Vagina (tissue), 2 donors: ENCODE data around the gene TPO. TPM values are rescaled to one million over a fixed set of nuclear protein-coding genes. Genes with fewer than 3 reads are reported as not detected.

ENCODE experiments used
- DNase-seq, 2 donors: peaks; one replicate each; pipeline ENCODE4 v3.0.0-alpha.2; 2017; ENCODE audit errors: extremely low spot score in 2 of 2
- H3K27ac ChIP-seq: fragments of 200-600 bp; sonication (generic); one replicate; pipeline ENCODE4 v1.5.1; 2019
- H3K27me3 ChIP-seq: fragments of 200-600 bp; sonication (generic); one replicate; pipeline ENCODE4 v1.5.1; 2019
- H3K36me3 ChIP-seq, 2 donors: fragments of 200-600 bp; sonication (generic); one replicate each; pipeline ENCODE4 v1.5.1; 2017 to 2019
- H3K4me1 ChIP-seq: fragments of 200-600 bp; sonication (generic); one replicate; pipeline ENCODE4 v1.5.1; 2019
- H3K4me3 ChIP-seq, 2 donors: fragments of 200-600 bp; sonication (generic); 1 replicate in 1 of 2; 2 replicates in 1 of 2; pipeline ENCODE4 v1.5.1; 2016 to 2019
- H3K9me3 ChIP-seq: fragments of 200-600 bp; sonication (generic); one replicate; pipeline ENCODE4 v1.5.1; 2019
- CTCF ChIP-seq, 3 experiments: fragments of 450-650 bp in 2 of 3; fragments of 200-600 bp in 1 of 3; sonication (generic) in 1 of 3; IDR thresholded peaks; one replicate each; pipeline ENCODE4 v1.5.1; 2017 to 2019; ENCODE audit warnings: antibody characterized with exemption in 3 of 3, mild to moderate bottlenecking in 2 of 3, moderate library complexity in 2 of 3
- POLR2A ChIP-seq, 2 donors: fragments of 450-650 bp; IDR thresholded peaks; one replicate each; pipeline ENCODE4 v1.6.1; 2017; ENCODE audit warnings: antibody characterized with exemption in 2 of 2, mild to moderate bottlenecking in 2 of 2, moderate library complexity in 2 of 2
- POLR2AphosphoS5 ChIP-seq, 2 donors: sonication (generic); formaldehyde crosslinking; IDR thresholded peaks; one replicate each; pipeline ENCODE4 v1.9.0; 2017; ENCODE audit warnings: antibody characterized with exemption in 2 of 2, mild to moderate bottlenecking in 2 of 2, low read depth in 1 of 2; ENCODE audit not compliant: insufficient read depth in 1 of 2
- intact Hi-C: fragments of 100-400 bp; cut with DNase I; formaldehyde crosslinking; loops from one replicate; pipeline ENCODE4 v1.15.1; 2023
- total RNA-seq: library from RNA; depleted of rRNA; stranded (reverse); fragments of >200 nt; gene quantifications from one replicate; pipeline ENCODE4 v1.2.3, GENCODE V29; 2016

Gene TPO
- total RNA-seq, 1 donor from 2014 or later, result 2.0 TPM

GRCh38 chr2:1539441-1539840, 126.2 kb downstream of the TPO start:
- H3K4me1 ChIP-seq, result no peaks in the 10 kb centered on the region
- intact Hi-C loops, result no loop called here
- H3K27ac ChIP-seq, result no peak overlapping the region
- no peak for DNase-seq
- no peaks in the 10 kb centered on the region for H3K9me3 ChIP-seq
- TF ChIP-seq POLR2A (IDR thresholded peaks at IDR 0.05), result no peak
- TF ChIP-seq POLR2AphosphoS5 (IDR thresholded peaks at IDR 0.05; ENCODE audit: insufficient read depth in 1 of 2, low read depth in 1 of 2), result no peak
- no peak for TF ChIP-seq CTCF (IDR thresholded peaks at IDR 0.05)
- no peaks in the 10 kb centered on the region for H3K27me3 ChIP-seq
- no peak overlapping the region for H3K4me3 ChIP-seq
- no peaks in the 10 kb centered on the region for H3K36me3 ChIP-seq

GRCh38 chr2:1539973-1540372, 126.7 kb downstream of the TPO start:
- TF ChIP-seq POLR2A (IDR thresholded peaks at IDR 0.05), result no peak
- no peak for TF ChIP-seq POLR2AphosphoS5 (IDR thresholded peaks at IDR 0.05; ENCODE audit: insufficient read depth in 1 of 2, low read depth in 1 of 2)
- no peak for TF ChIP-seq CTCF (IDR thresholded peaks at IDR 0.05)
- Histone ChIP-seq H3K4me3 (no peak overlapping the region), H3K27ac (no peak overlapping the region), H3K9me3 (no peaks in the 10 kb centered on the region), H3K36me3 (no peaks in the 10 kb centered on the region), H3K4me1 (no peaks in the 10 kb centered on the region), H3K27me3 (no peaks in the 10 kb centered on the region)
- intact Hi-C loops, result no loop called here
- DNase-seq, result no peak

- no peak for DNase-seq
- H3K4me1 ChIP-seq, result no peaks in the 10 kb centered on the region
- no peaks in the 10 kb centered on the region for H3K27me3 ChIP-seq
- no peaks in the 10 kb centered on the region for H3K36me3 ChIP-seq
- no peak overlapping the region for H3K27ac ChIP-seq
- intact Hi-C loops, result no loop called here
- H3K9me3 ChIP-seq, result no peaks in the 10 kb centered on the region
- TF ChIP-seq POLR2AphosphoS5 (IDR thresholded peaks at IDR 0.05; ENCODE audit: insufficient read depth in 1 of 2, low read depth in 1 of 2) (no peak), CTCF (IDR thresholded peaks at IDR 0.05) (no peak), POLR2A (IDR thresholded peaks at IDR 0.05) (no peak)
- no peak overlapping the region for H3K4me3 ChIP-seq
These were observed 127.2 kb downstream of the TPO start for GRCh38 chr2:1540481-1540880.

- Histone ChIP-seq H3K4me1 (no peaks in the 10 kb centered on the region), H3K4me3 (no peak overlapping the region), H3K9me3 (no peaks in the 10 kb centered on the region), H3K27me3 (no peaks in the 10 kb centered on the region), H3K27ac (no peak overlapping the region), H3K36me3 (no peaks in the 10 kb centered on the region)
- TF ChIP-seq POLR2A (IDR thresholded peaks at IDR 0.05), result no peak
- TF ChIP-seq POLR2AphosphoS5 (IDR thresholded peaks at IDR 0.05; ENCODE audit: insufficient read depth in 1 of 2, low read depth in 1 of 2), result no peak
- no peak for TF ChIP-seq CTCF (IDR thresholded peaks at IDR 0.05)
- no peak for DNase-seq
- intact Hi-C loops, result no loop called here
These were observed 127.8 kb downstream of the TPO start for GRCh38 chr2:1541040-1541439.

- H3K9me3 ChIP-seq, result no peaks in the 10 kb centered on the region
- no peaks in the 10 kb centered on the region for H3K27me3 ChIP-seq
- no peak for DNase-seq
- H3K36me3 ChIP-seq, result no peaks in the 10 kb centered on the region
- H3K4me1 ChIP-seq, result no peaks in the 10 kb centered on the region
- no peak overlapping the region for H3K27ac ChIP-seq
- intact Hi-C loops, result no loop called here
- no peak overlapping the region for H3K4me3 ChIP-seq
- TF ChIP-seq CTCF (IDR thresholded peaks at IDR 0.05) (no peak), POLR2A (IDR thresholded peaks at IDR 0.05) (no peak), POLR2AphosphoS5 (IDR thresholded peaks at IDR 0.05; ENCODE audit: insufficient read depth in 1 of 2, low read depth in 1 of 2) (no peak)
These were observed 128.7 kb downstream of the TPO start for GRCh38 chr2:1541819-1542475.
